WTC11 (cell line): Measurements from ENCODE around the gene MND1. TPM values are rescaled to one million over a fixed set of nuclear protein-coding genes. Genes with fewer than 3 reads are reported as not detected.

Experiments
- ATAC-seq: fragments of 200-7000 bp; cut with Tn5 transposase; 2 replicates; pipeline ENCODE4 v1.10.0; 2021; ENCODE audit warnings: mild to moderate bottlenecking, moderate library complexity
- CTCF ChIA-PET: fragments of 300-600 bp; sonication (Branson Sonifier 250); formaldehyde crosslinking; loops from one replicate; lab custom pipeline; 2021; ENCODE audit warnings: antibody characterized with exemption; lab: Charles Lee
- POLR2A ChIA-PET: fragments of 350-600 bp; sonication (Branson Sonifier 250); formaldehyde crosslinking; loops from one replicate; lab custom pipeline; 2021; ENCODE audit warnings: antibody characterized with exemption; lab: Charles Lee
- DNase-seq: peaks from one replicate; pipeline ENCODE4 v3.0.0; 2021; ENCODE audit warnings: low spot score
- H3K27ac Mint-ChIP-seq: 2 replicates; pipeline ENCODE4 v1.8.0; 2021; ENCODE audit warnings: mixed read lengths
- H3K27me3 Mint-ChIP-seq: 2 replicates; pipeline ENCODE4 v1.8.0; 2021; ENCODE audit warnings: low read depth, mild to moderate bottlenecking, moderate library complexity, mixed read lengths
- H3K36me3 Mint-ChIP-seq: 2 replicates; pipeline ENCODE4 v1.8.0; 2021; ENCODE audit warnings: mixed read lengths
- H3K4me1 Mint-ChIP-seq: 2 replicates; pipeline ENCODE4 v1.8.0; 2022; ENCODE audit warnings: mixed read lengths
- H3K4me3 Mint-ChIP-seq: 2 replicates; pipeline ENCODE4 v1.8.0; 2021; ENCODE audit warnings: mild to moderate bottlenecking, moderate library complexity, mixed read lengths
- H3K9me3 Mint-ChIP-seq: 2 replicates; pipeline ENCODE4 v1.8.0; 2021; ENCODE audit warnings: mixed read lengths
- AR ChIP-seq: fragments of 250-450 bp; sonication (Bioruptor Pico); IDR thresholded peaks from 2 replicates; pipeline ENCODE4 v1.9.0; 2021; ENCODE audit warnings: mild to moderate bottlenecking
- ARID4B ChIP-seq: sonication (generic); formaldehyde crosslinking; IDR thresholded peaks from 2 replicates; pipeline ENCODE4 v1.8.0; 2023; ENCODE audit warnings: missing genetic modification reagents, mild to moderate bottlenecking, borderline replicate concordance
- CTCF ChIP-seq: fragments of 200-600 bp; IDR thresholded peaks from 2 replicates; pipeline ENCODE4 v1.8.0; 2022; ENCODE audit warnings: antibody characterized with exemption
- EMX1 ChIP-seq: fragments of 250-450 bp; sonication (Bioruptor Pico); IDR thresholded peaks from 2 replicates; pipeline ENCODE4 v1.8.0; 2021; ENCODE audit warnings: mild to moderate bottlenecking
- FOXJ3 ChIP-seq: sonication (generic); formaldehyde crosslinking; IDR thresholded peaks from 2 replicates; pipeline ENCODE4 v1.9.0; 2021; ENCODE audit warnings: missing genetic modification reagents, mild to moderate bottlenecking, borderline replicate concordance
- HMGA2 ChIP-seq: fragments of 250-450 bp; sonication (Bioruptor Pico); IDR thresholded peaks from 2 replicates; pipeline ENCODE4 v1.4.0; 2021; ENCODE audit warnings: mild to moderate bottlenecking, moderate library complexity
- MYBL2 ChIP-seq: sonication (generic); formaldehyde crosslinking; IDR thresholded peaks from 2 replicates; pipeline ENCODE4 v1.8.1; 2023; ENCODE audit warnings: mild to moderate bottlenecking, moderate library complexity, missing genetic modification reagents
- NFATC4 ChIP-seq: fragments of 250-450 bp; sonication (Bioruptor Pico); IDR thresholded peaks from 2 replicates; pipeline ENCODE4 v1.9.0; 2021; ENCODE audit warnings: mild to moderate bottlenecking
- NFYB ChIP-seq: sonication (generic); formaldehyde crosslinking; conservative IDR thresholded peaks from 2 replicates; pipeline ENCODE4 v1.8.0; 2022; ENCODE audit warnings: low read depth, missing genetic modification reagents
- NR2C2 ChIP-seq: sonication (generic); formaldehyde crosslinking; IDR thresholded peaks from 2 replicates; pipeline ENCODE4 v1.8.0; 2022; ENCODE audit warnings: mild to moderate bottlenecking, missing genetic modification reagents
- SP1 ChIP-seq: sonication (generic); formaldehyde crosslinking; conservative IDR thresholded peaks from 2 replicates; pipeline ENCODE4 v1.8.1; 2022; ENCODE audit warnings: missing genetic modification reagents
- TEAD1 ChIP-seq: sonication (generic); formaldehyde crosslinking; IDR thresholded peaks from 2 replicates; pipeline ENCODE4 v1.8.0; 2022; ENCODE audit warnings: mild to moderate bottlenecking, missing genetic modification reagents
- TP53 ChIP-seq: sonication (generic); formaldehyde crosslinking; IDR thresholded peaks from 2 replicates; pipeline ENCODE4 v1.8.1; 2023; ENCODE audit warnings: mild to moderate bottlenecking, missing genetic modification reagents
- ZNF263 ChIP-seq: sonication (generic); formaldehyde crosslinking; IDR thresholded peaks from 2 replicates; pipeline ENCODE4 v1.8.1; 2022; ENCODE audit warnings: low read depth, mild to moderate bottlenecking, moderate library complexity, missing genetic modification reagents
- ZNF423 ChIP-seq: fragments of 250-450 bp; sonication (Bioruptor Pico); IDR thresholded peaks from 2 replicates; pipeline ENCODE4 v2.1.2; 2022; ENCODE audit warnings: mild to moderate bottlenecking, moderate library complexity
- total RNA-seq: library from RNA; stranded (reverse); gene quantifications from 3 replicates; pipeline ENCODE4 v1.2.3, GENCODE V29; 2021
- TF ChIP-seq, protein P1 (sequence below): sonication (generic); formaldehyde crosslinking; IDR thresholded peaks from 2 replicates; pipeline ENCODE4 v1.8.1; 2022; ENCODE audit warnings: low read depth, missing genetic modification reagents, borderline replicate concordance
- TF ChIP-seq, protein P2 (sequence below): sonication (generic); formaldehyde crosslinking; IDR thresholded peaks from 2 replicates; pipeline ENCODE4 v1.8.1; 2022; ENCODE audit warnings: mild to moderate bottlenecking, moderate library complexity, missing genetic modification reagents
- TF ChIP-seq, protein P3 (sequence below): sonication (generic); formaldehyde crosslinking; IDR thresholded peaks from 2 replicates; pipeline ENCODE4 v1.8.0; 2022; ENCODE audit warnings: mild to moderate bottlenecking, missing genetic modification reagents
- TF ChIP-seq, protein P4 (sequence below): fragments of 250-450 bp; sonication (Bioruptor Pico); IDR thresholded peaks from 2 replicates; pipeline ENCODE4 v1.8.0; 2021; ENCODE audit warnings: mild to moderate bottlenecking
- TF ChIP-seq, protein P5 (sequence below): sonication (generic); formaldehyde crosslinking; IDR thresholded peaks from 2 replicates; pipeline ENCODE4 v1.8.0; 2022; ENCODE audit warnings: missing genetic modification reagents

The MND1 gene
- total RNA-seq, 1 experiment from 2014 or later: 36.0 TPM

GRCh38 chr4:153399358-153399757, 54.9 kb downstream of the MND1 start (continued):
- TF ChIP-seq ZNF423 (CRISPR knock-in tag): no peak
- no peak for TF ChIP-seq NR2C2 (CRISPR knock-in tag)
- no peak for TF ChIP-seq SP1 (CRISPR knock-in tag)
- TF ChIP-seq, protein P1, sequence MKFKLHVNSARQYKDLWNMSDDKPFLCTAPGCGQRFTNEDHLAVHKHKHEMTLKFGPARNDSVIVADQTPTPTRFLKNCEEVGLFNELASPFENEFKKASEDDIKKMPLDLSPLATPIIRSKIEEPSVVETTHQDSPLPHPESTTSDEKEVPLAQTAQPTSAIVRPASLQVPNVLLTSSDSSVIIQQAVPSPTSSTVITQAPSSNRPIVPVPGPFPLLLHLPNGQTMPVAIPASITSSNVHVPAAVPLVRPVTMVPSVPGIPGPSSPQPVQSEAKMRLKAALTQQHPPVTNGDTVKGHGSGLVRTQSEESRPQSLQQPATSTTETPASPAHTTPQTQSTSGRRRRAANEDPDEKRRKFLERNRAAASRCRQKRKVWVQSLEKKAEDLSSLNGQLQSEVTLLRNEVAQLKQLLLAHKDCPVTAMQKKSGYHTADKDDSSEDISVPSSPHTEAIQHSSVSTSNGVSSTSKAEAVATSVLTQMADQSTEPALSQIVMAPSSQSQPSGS: no peak
- no peak for TF ChIP-seq ZNF263 (CRISPR knock-in tag)
- TF ChIP-seq, all 79 proteins: peak for 0

GRCh38 chr4:153401501-153401900, 57.0 kb downstream of the MND1 start:
- Mint-ChIP-seq H3K4me1 (peaks cover 8% of the 10 kb centered on the region; the same call in 1 of the 2 replicates), H3K36me3 (peaks cover 39% of the 10 kb centered on the region), H3K27ac (no peak overlapping the region), H3K9me3 (peaks cover 17% of the 10 kb centered on the region), H3K27me3 (no peaks in the 10 kb centered on the region), H3K4me3 (no peak overlapping the region)
- DNase-seq (no peak), ATAC-seq (no peak)
- POLR2A ChIA-PET: interaction anchor here (0.7 kb wide), 1 partner anchor 15 kb away, joined by 3 read pairs; no protein-coding TSS in a partner anchor
- CTCF ChIA-PET: no interaction called here
- TF ChIP-seq, protein P2, sequence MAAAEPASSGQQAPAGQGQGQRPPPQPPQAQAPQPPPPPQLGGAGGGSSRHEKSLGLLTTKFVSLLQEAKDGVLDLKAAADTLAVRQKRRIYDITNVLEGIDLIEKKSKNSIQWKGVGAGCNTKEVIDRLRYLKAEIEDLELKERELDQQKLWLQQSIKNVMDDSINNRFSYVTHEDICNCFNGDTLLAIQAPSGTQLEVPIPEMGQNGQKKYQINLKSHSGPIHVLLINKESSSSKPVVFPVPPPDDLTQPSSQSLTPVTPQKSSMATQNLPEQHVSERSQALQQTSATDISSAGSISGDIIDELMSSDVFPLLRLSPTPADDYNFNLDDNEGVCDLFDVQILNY: no peak
- TF ChIP-seq, protein P3, sequence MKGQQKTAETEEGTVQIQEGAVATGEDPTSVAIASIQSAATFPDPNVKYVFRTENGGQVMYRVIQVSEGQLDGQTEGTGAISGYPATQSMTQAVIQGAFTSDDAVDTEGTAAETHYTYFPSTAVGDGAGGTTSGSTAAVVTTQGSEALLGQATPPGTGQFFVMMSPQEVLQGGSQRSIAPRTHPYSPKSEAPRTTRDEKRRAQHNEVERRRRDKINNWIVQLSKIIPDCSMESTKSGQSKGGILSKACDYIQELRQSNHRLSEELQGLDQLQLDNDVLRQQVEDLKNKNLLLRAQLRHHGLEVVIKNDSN (CRISPR knock-in tag): no peak
- TF ChIP-seq SP1 (CRISPR knock-in tag): no peak
- TF ChIP-seq EMX1 (CRISPR knock-in tag): no peak
- no peak for TF ChIP-seq TEAD1 (CRISPR knock-in tag)
- no peak for TF ChIP-seq MYBL2 (CRISPR knock-in tag)
- no peak for TF ChIP-seq TP53 (CRISPR knock-in tag)
- no peak for TF ChIP-seq NFYB (CRISPR knock-in tag)
- TF ChIP-seq NFATC4 (CRISPR knock-in tag): no peak
- TF ChIP-seq ARID4B (CRISPR knock-in tag): no peak
- no peak for TF ChIP-seq FOXJ3
- TF ChIP-seq, protein P4, sequence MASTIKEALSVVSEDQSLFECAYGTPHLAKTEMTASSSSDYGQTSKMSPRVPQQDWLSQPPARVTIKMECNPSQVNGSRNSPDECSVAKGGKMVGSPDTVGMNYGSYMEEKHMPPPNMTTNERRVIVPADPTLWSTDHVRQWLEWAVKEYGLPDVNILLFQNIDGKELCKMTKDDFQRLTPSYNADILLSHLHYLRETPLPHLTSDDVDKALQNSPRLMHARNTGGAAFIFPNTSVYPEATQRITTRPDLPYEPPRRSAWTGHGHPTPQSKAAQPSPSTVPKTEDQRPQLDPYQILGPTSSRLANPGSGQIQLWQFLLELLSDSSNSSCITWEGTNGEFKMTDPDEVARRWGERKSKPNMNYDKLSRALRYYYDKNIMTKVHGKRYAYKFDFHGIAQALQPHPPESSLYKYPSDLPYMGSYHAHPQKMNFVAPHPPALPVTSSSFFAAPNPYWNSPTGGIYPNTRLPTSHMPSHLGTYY (CRISPR knock-in tag): no peak
- TF ChIP-seq, protein P5, sequence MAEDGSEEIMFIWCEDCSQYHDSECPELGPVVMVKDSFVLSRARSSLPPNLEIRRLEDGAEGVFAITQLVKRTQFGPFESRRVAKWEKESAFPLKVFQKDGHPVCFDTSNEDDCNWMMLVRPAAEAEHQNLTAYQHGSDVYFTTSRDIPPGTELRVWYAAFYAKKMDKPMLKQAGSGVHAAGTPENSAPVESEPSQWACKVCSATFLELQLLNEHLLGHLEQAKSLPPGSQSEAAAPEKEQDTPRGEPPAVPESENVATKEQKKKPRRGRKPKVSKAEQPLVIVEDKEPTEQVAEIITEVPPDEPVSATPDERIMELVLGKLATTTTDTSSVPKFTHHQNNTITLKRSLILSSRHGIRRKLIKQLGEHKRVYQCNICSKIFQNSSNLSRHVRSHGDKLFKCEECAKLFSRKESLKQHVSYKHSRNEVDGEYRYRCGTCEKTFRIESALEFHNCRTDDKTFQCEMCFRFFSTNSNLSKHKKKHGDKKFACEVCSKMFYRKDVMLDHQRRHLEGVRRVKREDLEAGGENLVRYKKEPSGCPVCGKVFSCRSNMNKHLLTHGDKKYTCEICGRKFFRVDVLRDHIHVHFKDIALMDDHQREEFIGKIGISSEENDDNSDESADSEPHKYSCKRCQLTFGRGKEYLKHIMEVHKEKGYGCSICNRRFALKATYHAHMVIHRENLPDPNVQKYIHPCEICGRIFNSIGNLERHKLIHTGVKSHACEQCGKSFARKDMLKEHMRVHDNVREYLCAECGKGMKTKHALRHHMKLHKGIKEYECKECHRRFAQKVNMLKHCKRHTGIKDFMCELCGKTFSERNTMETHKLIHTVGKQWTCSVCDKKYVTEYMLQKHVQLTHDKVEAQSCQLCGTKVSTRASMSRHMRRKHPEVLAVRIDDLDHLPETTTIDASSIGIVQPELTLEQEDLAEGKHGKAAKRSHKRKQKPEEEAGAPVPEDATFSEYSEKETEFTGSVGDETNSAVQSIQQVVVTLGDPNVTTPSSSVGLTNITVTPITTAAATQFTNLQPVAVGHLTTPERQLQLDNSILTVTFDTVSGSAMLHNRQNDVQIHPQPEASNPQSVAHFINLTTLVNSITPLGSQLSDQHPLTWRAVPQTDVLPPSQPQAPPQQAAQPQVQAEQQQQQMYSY: no peak
- no peak for TF ChIP-seq CTCF
- no peak for TF ChIP-seq HMGA2
- no peak for TF ChIP-seq AR
